IPS-NIHi11 (cell line): ENCODE results near the gene NUDT8.
"Not testable (repeated sequence)": the region's sequence is repeated elsewhere in the genome, so short reads cannot be mapped to it uniquely, and the experiment has no call there.

Source experiments
- DNase-seq: peaks from one replicate; pipeline ENCODE4 v3.0.0; 2012; ENCODE audit warnings: mixed read lengths, low spot score

The NUDT8 gene

GRCh38 chr11:67613313-67613959 is 16.3 kb downstream of the NUDT8 start:
- no peak for DNase-seq

GRCh38 chr11:67612751-67613150 is 17.0 kb downstream of the NUDT8 start:
- no peak for DNase-seq

GRCh38 chr11:67611704-67612587 is 17.8 kb downstream of the NUDT8 start:
- no peak for DNase-seq

- DNase-seq: no peak
Measured at GRCh38 chr11:67611165-67611564, 18.6 kb downstream of the NUDT8 start.

GRCh38 chr11:67610302-67610868 is 19.4 kb downstream of the NUDT8 start:
- no peak for DNase-seq

- no peak for DNase-seq
Measured at GRCh38 chr11:67609316-67609715, 20.4 kb downstream of the NUDT8 start.

- DNase-seq: no peak
Measured at GRCh38 chr11:67608486-67608885, 21.3 kb downstream of the NUDT8 start.

GRCh38 chr11:67607507-67607906 is 22.2 kb downstream of the NUDT8 start:
- DNase-seq: no peak

GRCh38 chr11:67606492-67607295 is 23.0 kb downstream of the NUDT8 start, which contains the start of gene NDUFV1:
TSS of gene NDUFV1 (plus strand) at chr11:67606936. CDS start at chr11:67607005, 69 bp downstream.
- DNase-seq: peak; percentile 95

- DNase-seq: no peak
Measured at GRCh38 chr11:67606093-67606491, 23.6 kb downstream of the NUDT8 start.

- no peak for DNase-seq
Measured at GRCh38 chr11:67605231-67606011, 24.3 kb downstream of the NUDT8 start.

- no peak for DNase-seq
Measured at GRCh38 chr11:67604815-67605214, 24.9 kb downstream of the NUDT8 start.

GRCh38 chr11:67604119-67604518 is 25.6 kb downstream of the NUDT8 start:
- DNase-seq: not testable (repeated sequence)

- DNase-seq: no peak
Measured at GRCh38 chr11:67601098-67601497, 28.6 kb downstream of the NUDT8 start.

- DNase-seq: no peak
Measured at GRCh38 chr11:67600324-67601029, 29.3 kb downstream of the NUDT8 start.

GRCh38 chr11:67599149-67599548 is 30.6 kb downstream of the NUDT8 start:
- no peak for DNase-seq

GRCh38 chr11:67597963-67598362 is 31.8 kb downstream of the NUDT8 start:
- DNase-seq: not testable (repeated sequence)

GRCh38 chr11:67597458-67597857 is 32.3 kb downstream of the NUDT8 start:
- DNase-seq: not testable (repeated sequence)

GRCh38 chr11:67596753-67597300 is 32.9 kb downstream of the NUDT8 start:
- DNase-seq: no peak

GRCh38 chr11:67594480-67594879 is 35.3 kb downstream of the NUDT8 start:
- DNase-seq: no peak
